Peyer's patch (tissue), 4 donors: ENCODE data around the gene F7.

Experiments used
- CTCF ChIP-seq, 6 experiments: fragments of 450-650 bp in 4 of 6; fragments of 200-600 bp in 2 of 6; sonication (generic) in 1 of 6; IDR thresholded peaks; one replicate each; pipeline ENCODE4 v1.5.1; 2017 to 2019; ENCODE audit warnings: antibody characterized with exemption in 6 of 6, mild to moderate bottlenecking in 3 of 6, moderate library complexity in 1 of 6
- POLR2A ChIP-seq, 2 donors: fragments of 450-650 bp; IDR thresholded peaks; one replicate each; pipeline ENCODE4 v1.5.1; 2017; ENCODE audit warnings: antibody characterized with exemption in 2 of 2, mild to moderate bottlenecking in 2 of 2, moderate library complexity in 2 of 2

DNA sequence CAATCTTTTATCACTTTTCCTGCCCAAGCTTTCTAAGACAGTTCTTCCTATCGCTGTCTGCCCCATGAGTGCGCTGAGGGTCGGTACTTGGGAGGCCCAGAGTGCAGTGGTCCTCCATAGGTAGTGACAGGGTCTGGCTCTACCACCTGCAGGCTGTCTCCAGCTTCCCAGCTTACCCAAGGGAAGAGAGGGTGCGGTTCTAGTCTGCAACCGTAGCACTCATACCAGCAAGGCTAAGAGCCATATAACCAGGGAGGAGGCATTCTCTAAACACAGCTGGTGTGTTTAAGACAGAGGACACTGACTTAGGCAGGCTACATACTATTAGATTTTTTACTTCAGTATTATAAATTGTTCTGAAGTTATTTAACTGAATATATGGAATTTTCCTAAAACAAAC lies 61.1 kb downstream of the F7 start:
- no peak for TF ChIP-seq CTCF (IDR thresholded peaks at IDR 0.05)
- TF ChIP-seq POLR2A (IDR thresholded peaks at IDR 0.05): no peak
